ENCODE measurements around the gene LIMS2.

Gene LIMS2

GRCh38 chr2:127673291-127674069 lies 1.9 kb downstream of the LIMS2 start:
- no peak for DNase-seq

DNA sequence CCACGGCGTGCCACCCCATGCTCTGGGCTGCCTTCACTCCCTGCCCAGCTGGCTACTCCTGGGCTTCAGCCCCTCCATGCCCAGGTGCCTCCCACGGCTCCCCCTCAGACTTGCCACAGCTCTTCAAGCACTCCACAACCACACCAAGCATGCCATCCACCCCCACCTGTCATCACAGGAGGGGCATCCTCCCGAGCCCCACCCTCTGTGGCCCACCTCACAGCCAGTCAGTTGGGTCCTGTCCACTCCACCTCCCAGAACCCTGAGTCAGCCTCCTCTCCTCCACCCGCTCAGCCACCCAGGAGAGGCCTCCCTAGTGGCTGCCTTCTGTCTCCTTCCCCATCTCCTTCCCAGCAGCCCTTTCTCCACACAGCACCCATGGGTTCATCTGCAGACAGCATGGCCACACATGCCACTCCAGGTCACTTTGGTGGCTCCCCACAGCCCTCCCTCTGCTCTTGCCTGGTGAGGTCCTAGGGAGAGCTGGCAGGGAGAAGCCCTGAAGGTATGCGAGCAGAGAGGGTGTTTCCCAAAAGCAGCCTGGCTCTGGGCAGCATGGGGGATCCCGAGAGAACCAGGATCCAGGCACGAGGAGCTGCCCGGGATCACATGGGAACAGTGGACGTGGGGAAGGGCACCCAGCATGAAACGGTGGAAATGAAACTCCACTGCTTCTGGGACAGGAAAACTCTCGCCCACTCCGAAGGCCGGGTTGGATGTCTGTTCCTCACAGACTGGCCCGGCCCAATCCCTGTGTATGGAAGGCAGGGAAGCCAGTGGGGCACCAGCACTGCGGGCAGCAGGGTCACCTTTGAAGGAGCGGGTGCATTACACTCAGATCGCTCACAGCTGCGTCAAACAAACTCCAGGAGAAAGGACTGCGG lies 2.7 kb downstream of the LIMS2 start:
- no peak for DNase-seq

GRCh38 chr2:127671557-127672302 lies 3.6 kb downstream of the LIMS2 start:
- no peak for DNase-seq

- no peak for DNase-seq
Observed at GRCh38 chr2:127670957-127671290, 4.4 kb downstream of the LIMS2 start.

DNA sequence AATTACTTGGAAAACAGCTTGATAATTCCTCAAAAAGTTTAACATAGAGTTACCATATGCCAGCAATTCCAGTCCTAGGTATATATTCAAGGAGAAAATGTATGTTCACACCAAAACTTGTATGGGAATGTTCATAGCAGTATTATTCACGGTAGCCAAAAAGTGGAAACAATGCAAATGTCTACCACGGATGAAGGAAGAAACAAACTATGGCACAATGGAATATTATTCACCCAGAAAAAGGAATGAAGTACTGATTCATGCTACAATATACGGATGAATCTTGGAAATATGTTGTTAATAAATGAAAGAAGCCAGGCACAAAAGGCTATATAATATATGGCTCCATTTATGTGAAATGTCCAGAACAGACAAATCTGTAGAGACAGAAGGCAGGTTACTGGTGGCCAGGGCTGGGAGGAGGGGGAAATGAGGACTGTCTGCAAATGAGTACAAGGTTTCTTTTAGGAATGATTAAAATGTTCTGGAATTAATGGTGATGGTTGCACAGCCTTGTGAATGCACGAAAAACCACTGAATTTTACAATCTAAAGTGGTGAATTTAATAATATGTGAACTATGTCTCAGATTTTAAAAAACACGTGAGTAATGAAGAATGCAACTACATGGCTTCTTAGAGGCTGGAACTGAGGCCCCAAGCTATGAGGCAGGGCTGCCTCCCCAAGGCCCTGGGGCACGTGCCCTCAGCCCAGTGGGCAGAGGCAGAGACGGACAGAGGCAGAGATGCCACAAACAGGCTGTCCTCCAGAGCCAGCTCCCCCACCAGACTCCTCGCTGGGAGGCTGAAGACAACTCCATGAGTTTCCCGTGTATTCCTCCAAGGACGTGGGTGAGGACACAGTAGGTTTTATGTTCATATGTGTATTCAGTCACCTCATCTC lies 5.0 kb downstream of the LIMS2 start:
- no peak for DNase-seq

GRCh38 chr2:127669056-127669455 lies 6.3 kb downstream of the LIMS2 start:
- no peak for DNase-seq

GRCh38 chr2:127665267-127665893 lies 9.9 kb downstream of the LIMS2 start:
- no peak for DNase-seq

- no peak for DNase-seq
Observed at GRCh38 chr2:127664895-127665225, 10.5 kb downstream of the LIMS2 start.

DNA sequence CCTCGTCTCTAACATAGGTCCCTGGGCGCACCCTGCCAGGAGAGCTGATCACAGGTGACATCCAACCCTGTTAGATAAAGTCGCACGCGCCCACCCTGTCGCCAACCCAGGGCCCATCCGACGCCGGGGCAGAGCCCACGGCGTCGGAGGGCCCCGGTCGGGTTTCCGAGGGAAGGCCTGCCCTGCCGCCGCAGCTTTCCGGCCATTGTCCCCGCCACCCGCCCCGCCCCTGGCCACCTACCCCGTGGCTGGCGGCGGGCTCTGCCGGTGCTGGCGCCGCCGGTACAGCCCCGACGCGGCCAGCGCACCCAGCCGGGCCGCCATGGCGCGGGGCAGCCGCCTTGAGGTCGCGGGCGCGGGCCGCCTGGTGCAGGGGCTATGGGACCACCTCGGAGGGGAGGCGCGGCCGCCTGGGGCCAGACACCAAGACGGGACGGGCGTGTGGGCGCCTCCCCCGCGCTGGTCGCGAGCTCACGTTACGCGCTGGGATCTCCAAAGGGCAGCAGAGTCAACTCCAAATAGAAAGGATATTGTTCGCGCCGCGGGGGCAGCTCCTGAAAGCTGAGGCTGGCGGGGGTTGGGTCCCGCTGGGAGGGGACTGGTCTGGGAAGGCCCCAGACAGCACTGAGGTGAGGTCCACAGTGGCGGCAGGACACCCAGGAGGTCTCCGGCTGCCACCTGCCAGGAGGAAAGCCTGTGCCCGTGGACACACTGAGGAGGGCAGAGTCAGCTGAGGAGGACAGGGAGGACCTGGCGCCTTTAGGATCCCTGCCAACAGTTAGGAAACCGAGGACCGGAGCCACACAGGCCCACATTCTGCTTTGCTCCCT lies 11.1 kb downstream of the LIMS2 start:
- DNase-seq, result no peak

- no peak for DNase-seq
Observed at GRCh38 chr2:127663566-127664064, 11.7 kb downstream of the LIMS2 start.

DNA sequence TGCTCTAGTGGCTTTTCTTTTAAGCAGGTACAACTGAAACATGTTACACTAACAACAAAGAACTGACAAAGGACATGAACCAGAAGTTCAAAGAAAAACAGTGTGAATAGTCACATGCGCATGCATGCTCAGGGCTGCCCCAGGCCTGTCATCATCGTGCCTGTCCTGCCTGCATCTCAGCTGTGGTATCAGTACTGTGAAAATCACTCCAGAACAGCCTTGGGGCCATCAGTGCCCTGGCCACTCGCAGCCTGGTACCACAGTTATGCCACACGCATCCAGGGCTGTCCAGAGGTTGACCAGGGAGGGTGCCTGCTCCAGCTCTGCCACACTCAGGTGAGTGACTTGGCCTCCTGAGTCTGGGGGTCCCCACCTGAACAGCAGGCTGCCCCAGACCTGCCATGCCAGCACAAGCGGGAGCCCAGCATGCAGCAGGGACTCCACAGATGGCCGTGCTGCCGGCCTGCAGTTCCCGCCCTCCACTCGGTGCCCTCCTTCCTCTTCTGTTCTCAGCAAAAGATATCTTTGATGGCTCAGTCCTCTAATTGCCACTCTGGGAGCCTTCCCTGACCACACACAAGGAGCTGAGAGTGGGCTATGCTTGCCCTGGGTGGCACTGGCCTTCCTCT lies 12.3 kb downstream of the LIMS2 start:
- no peak for DNase-seq

GRCh38 chr2:127661949-127662510 lies 13.3 kb downstream of the LIMS2 start:
- no peak for DNase-seq

GRCh38 chr2:127661072-127661649 lies 14.2 kb downstream of the LIMS2 start:
- DNase-seq, result no peak

DNA sequence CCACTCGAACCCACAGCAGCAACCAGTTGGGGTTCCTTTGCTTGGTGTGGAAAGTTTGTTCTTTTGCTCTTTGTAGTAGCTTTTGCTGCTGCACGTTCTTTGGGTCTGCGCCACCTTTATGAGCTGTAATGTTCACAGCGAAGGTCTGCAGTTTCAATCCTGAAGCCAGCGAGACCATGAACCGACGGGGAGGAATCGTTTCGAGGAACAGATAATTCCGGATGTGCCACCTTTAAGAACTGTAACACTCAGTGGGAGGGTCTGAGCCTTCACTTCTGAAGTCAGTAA lies 15.1 kb downstream of the LIMS2 start:
- DNase-seq, result no peak

- DNase-seq, result no peak
Observed at GRCh38 chr2:127659408-127660290, 15.7 kb downstream of the LIMS2 start.

- DNase-seq, result no peak
Observed at GRCh38 chr2:127658641-127659407, 16.5 kb downstream of the LIMS2 start.

DNA sequence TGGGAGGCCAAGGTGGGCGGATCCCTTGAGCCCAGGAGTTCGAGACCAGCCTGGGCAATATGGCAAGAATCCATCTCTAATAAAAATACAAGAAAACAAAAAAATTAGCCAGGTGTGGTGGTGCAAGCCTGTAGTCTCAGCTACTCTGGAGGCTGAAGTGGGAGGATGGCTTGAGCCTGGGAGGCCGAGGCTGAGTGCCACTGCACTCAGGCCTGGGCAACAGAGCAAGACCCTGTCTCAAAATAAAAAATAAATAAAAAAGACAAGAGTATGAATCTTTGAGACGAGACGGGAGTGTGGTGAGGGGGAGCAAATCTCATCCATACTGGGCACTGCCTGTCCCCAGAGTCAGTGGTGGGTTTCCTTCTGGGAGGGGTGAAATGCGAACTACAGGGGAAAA lies 17.2 kb downstream of the LIMS2 start:
- no peak for DNase-seq

- DNase-seq, result no peak
Observed at GRCh38 chr2:127657232-127657595, 18.1 kb downstream of the LIMS2 start.

Data from NCI-H1694 (cell line).